SU-DHL-6 (cell line): Measurements from ENCODE around the gene TMEM39B.

Experiments used
- H2AFZ ChIP-seq: fragments of 200-600 bp; sonication (generic); 2 replicates; pipeline ENCODE4 v1.6.1; 2014; ENCODE audit warnings: low read depth, mild to moderate bottlenecking, moderate library complexity, mixed read lengths, antibody characterized with exemption, low read length; ENCODE audit not compliant: severe bottlenecking
- H3F3A ChIP-seq: fragments of 200-600 bp; shearing (Covaris generic); 2 replicates; pipeline ENCODE4 v1.6.0; 2016; ENCODE audit warnings: antibody characterized with exemption, mild to moderate bottlenecking; ENCODE audit not compliant: insufficient read depth
- H3K27ac ChIP-seq: fragments of 200-600 bp; sonication (generic); 2 replicates; pipeline ENCODE4 v1.5.1; 2016; ENCODE audit warnings: low read depth, mild to moderate bottlenecking, low read length, moderate library complexity, mixed read lengths
- H3K27me3 ChIP-seq: fragments of 200-600 bp; sonication (generic), shearing (Covaris generic); 2 replicates; pipeline ENCODE4 v1.6.0; 2014; ENCODE audit warnings: mild to moderate bottlenecking, low read length
- H3K36me3 ChIP-seq: fragments of 200-600 bp; sonication (generic); 2 replicates; pipeline ENCODE4 v1.6.1; 2014; ENCODE audit warnings: mild to moderate bottlenecking, low read length, mixed read lengths
- H3K4me2 ChIP-seq: fragments of 300-600, 200-600 bp; shearing (Covaris generic), sonication (generic); 2 replicates; pipeline ENCODE4 v1.6.0; 2014; ENCODE audit warnings: low read length, low read depth, mild to moderate bottlenecking; ENCODE audit not compliant: poor library complexity, severe bottlenecking
- H3K4me3 ChIP-seq: fragments of 200-600 bp; sonication (generic); 2 replicates; pipeline ENCODE4 v1.5.1; 2014; ENCODE audit warnings: antibody characterized with exemption, low read length, mild to moderate bottlenecking, mixed read lengths; ENCODE audit not compliant: insufficient read depth, poor library complexity, severe bottlenecking
- H3K79me2 ChIP-seq: fragments of 200-600 bp; sonication (generic); 2 replicates; pipeline ENCODE4 v1.6.1; 2014; ENCODE audit warnings: mild to moderate bottlenecking, low read length, moderate library complexity; ENCODE audit not compliant: insufficient read depth
- H3K9ac ChIP-seq: fragments of 200-600 bp; sonication (generic); 2 replicates; pipeline ENCODE4 v1.7.0; 2014; ENCODE audit warnings: mild to moderate bottlenecking, low read length
- H3K9me2 ChIP-seq: fragments of 200-600 bp; sonication (generic); replicated peaks from 2 replicates; pipeline ENCODE4 v1.6.1; 2014; ENCODE audit warnings: low read length; ENCODE audit not compliant: insufficient read depth
- H3K9me3 ChIP-seq: fragments of 200-600 bp; sonication (generic); 2 replicates; pipeline ENCODE4 v1.6.1; 2014; ENCODE audit warnings: low read length, mixed read lengths; ENCODE audit not compliant: insufficient read depth
- H4K20me1 ChIP-seq: fragments of 200-600 bp; sonication (generic); 2 replicates; pipeline ENCODE4 v1.6.1; 2014; ENCODE audit warnings: low read depth, mild to moderate bottlenecking, antibody characterized with exemption, low read length, moderate library complexity, mixed read lengths
- EZH2phosphoT487 ChIP-seq: fragments of 200-600 bp; sonication (generic), shearing (Covaris generic); conservative IDR thresholded peaks from 2 replicates; pipeline ENCODE4 v1.6.1; 2018; ENCODE audit warnings: mild to moderate bottlenecking, antibody characterized with exemption, low read length, moderate library complexity, mixed read lengths
- TF ChIP-seq, protein P1 (sequence below): fragments of 200-600 bp; sonication (generic); IDR thresholded peaks from one replicate; pipeline ENCODE4 v1.5.1; 2017; ENCODE audit warnings: antibody characterized with exemption, mild to moderate bottlenecking, low read length, moderate library complexity; ENCODE audit not compliant: insufficient read depth, poor library complexity, severe bottlenecking

TMEM39B gene

GRCh38 chr1:32035119-32035518, 37.6 kb upstream of the TMEM39B start:
- Histone ChIP-seq H3K79me2 (peaks cover 76% of the 10 kb centered on the region), H3K9me2 (no peaks in the 10 kb centered on the region), H4K20me1 (peaks cover 31% of the 10 kb centered on the region), H3K9me3 (no peaks in the 10 kb centered on the region), H3F3A (peaks cover 13% of the 10 kb centered on the region), H3K9ac (no peak overlapping the region), H3K27me3 (no peaks in the 10 kb centered on the region), H3K27ac (no peak overlapping the region), H3K36me3 (peaks cover 80% of the 10 kb centered on the region), H2AFZ (no peak overlapping the region), H3K4me3 (no peak overlapping the region), H3K4me2 (no peak overlapping the region)
- TF ChIP-seq, protein P1, sequence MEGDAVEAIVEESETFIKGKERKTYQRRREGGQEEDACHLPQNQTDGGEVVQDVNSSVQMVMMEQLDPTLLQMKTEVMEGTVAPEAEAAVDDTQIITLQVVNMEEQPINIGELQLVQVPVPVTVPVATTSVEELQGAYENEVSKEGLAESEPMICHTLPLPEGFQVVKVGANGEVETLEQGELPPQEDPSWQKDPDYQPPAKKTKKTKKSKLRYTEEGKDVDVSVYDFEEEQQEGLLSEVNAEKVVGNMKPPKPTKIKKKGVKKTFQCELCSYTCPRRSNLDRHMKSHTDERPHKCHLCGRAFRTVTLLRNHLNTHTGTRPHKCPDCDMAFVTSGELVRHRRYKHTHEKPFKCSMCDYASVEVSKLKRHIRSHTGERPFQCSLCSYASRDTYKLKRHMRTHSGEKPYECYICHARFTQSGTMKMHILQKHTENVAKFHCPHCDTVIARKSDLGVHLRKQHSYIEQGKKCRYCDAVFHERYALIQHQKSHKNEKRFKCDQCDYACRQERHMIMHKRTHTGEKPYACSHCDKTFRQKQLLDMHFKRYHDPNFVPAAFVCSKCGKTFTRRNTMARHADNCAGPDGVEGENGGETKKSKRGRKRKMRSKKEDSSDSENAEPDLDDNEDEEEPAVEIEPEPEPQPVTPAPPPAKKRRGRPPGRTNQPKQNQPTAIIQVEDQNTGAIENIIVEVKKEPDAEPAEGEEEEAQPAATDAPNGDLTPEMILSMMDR = no peak
- no peak for TF ChIP-seq EZH2phosphoT487

DNA sequence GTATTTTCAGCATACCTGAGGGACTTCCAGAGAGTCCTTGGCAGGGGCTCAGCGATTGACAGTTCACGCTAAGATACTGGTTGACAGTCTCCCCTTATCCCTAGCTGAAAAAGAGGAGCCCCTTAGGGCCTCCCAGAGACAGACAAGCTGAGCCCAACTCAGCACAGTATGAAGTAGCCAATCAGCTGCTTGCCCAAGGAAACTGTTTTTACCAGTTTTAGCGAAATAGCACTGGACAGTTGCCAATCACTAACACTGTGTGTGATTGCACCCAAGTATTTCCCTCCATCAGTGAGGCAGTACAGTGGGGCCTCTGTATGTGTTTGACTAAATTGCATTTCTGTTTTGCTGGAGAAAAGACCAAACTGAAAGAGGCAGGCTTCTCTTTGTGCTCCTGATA, 32.0 kb upstream of the TMEM39B start:
- no peak for TF ChIP-seq EZH2phosphoT487
- TF ChIP-seq, protein P1 = no peak
- Histone ChIP-seq H3K9me2 (no peaks in the 10 kb centered on the region), H3K27ac (no peak overlapping the region), H4K20me1 (peaks cover 3% of the 10 kb centered on the region; the same call in 1 of the 2 replicates), H3K79me2 (peaks cover 26% of the 10 kb centered on the region), H3K36me3 (peaks cover 65% of the 10 kb centered on the region), H3K27me3 (no peaks in the 10 kb centered on the region), H2AFZ (no peak overlapping the region), H3F3A (peaks cover 13% of the 10 kb centered on the region), H3K4me2 (no peak overlapping the region), H3K9ac (no peak overlapping the region), H3K9me3 (no peaks in the 10 kb centered on the region), H3K4me3 (no peak overlapping the region)

- Histone ChIP-seq H3K9ac (no peak overlapping the region), H3F3A (peaks cover 15% of the 10 kb centered on the region), H3K4me3 (no peak overlapping the region), H3K27ac (no peak overlapping the region), H3K79me2 (peaks cover 11% of the 10 kb centered on the region; the same call in 1 of the 2 replicates), H4K20me1 (peaks cover 3% of the 10 kb centered on the region; the same call in 1 of the 2 replicates), H3K4me2 (no peak overlapping the region), H3K36me3 (peaks cover 63% of the 10 kb centered on the region), H3K9me3 (no peaks in the 10 kb centered on the region), H3K9me2 (no peaks in the 10 kb centered on the region), H3K27me3 (no peaks in the 10 kb centered on the region), H2AFZ (no peak overlapping the region)
- no peak for TF ChIP-seq EZH2phosphoT487
- TF ChIP-seq, protein P1 = no peak
These were observed 30.4 kb upstream of the TMEM39B start for GRCh38 chr1:32042330-32042729.
